ENCODE measurements around the gene MORN1. TPM values are rescaled to one million over a fixed set of nuclear protein-coding genes. Genes with fewer than 3 reads are reported as not detected.
A peak's percentile ranks its signal among the peaks of the same experiment; 100 is the strongest.

MORN1 gene
- total and polyA plus RNA-seq, 9 of the 15 experiments (the other 6 are each of a cell fraction or from before 2014, with no cell fraction given), result 0.24 to 9.3 (median 4.2) TPM

DNA sequence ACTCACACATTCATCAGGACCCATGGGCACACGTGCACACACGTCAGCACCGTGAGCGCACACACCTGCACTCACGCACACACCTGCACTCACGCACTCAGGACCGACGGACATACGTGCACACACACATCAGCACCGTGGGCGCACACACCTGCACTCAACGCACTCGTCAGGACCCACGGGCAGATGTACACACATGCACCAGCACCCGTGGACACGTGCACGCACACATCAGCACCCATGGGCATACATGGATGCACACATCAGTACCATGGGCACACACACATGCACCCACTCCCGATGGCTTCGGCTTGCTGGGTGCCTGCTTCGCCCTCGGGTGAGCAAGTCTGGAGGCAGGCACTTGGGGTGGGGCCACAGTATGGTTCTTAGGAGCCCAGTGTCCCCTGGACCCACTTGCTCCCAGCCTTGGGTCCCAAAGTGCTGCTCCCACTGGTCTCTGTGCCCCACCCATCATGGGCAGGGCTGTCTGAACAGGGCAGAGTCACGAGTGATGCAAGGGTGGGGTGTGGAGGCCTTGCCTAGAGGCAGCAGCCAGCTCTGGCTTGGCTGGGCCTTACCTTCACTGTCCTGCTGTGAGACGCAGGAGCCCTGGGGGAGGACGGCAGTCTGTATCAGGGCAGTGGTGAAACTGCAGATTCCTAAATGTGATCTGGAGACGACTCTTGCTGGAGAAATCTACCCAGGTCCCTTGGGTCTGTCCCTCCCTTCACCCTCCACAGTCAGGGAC is 113.4 kb downstream of the MORN1 start:
- Histone ChIP-seq H3K27ac (ENCODE audit: extremely low read depth, low read depth, low read length) (no peak overlapping the region), H3K9ac (ENCODE audit: insufficient read depth in 1 of 2, low read depth in 2 of 2, low read length in 2 of 2) (peak overlapping the region in 1 of 2 experiments; percentile 76; a peak in 1 of 4 replicates), H3K9me1 (ENCODE audit: control insufficient read depth, insufficient read depth, low read length) (peaks cover 2% of the 10 kb centered on the region), H3K4me1 (replicated peaks in 1 of 2; ENCODE audit: control insufficient read depth in 2 of 2, insufficient read depth in 2 of 2, low read length in 2 of 2) (peaks cover 10 to 60% of the 10 kb centered on the region in 2 experiments; a peak in 4 of 5 replicates), H2AFZ (ENCODE audit: low read depth, low read length) (no peak overlapping the region), H3K4me2 (ENCODE audit: insufficient read depth, low read length) (no peak overlapping the region), H3K9me3 (replicated peaks; ENCODE audit: control insufficient read depth, insufficient read depth, low read depth, low read length) (peaks cover 2% of the 10 kb centered on the region), H3K36me3 (ENCODE audit: control insufficient read depth, insufficient read depth, low read length) (peaks cover 19% of the 10 kb centered on the region; the same call in 2 of the 3 replicates), H3K4me3 (no peak overlapping the region), H3K79me2 (ENCODE audit: control insufficient read depth, insufficient read depth, low read length) (peaks cover 74% of the 10 kb centered on the region), H4K20me1 (replicated peaks; ENCODE audit: control insufficient read depth, insufficient read depth, low read length) (peaks cover 18% of the 10 kb centered on the region; the same call in 1 of the 2 replicates), H3K27me3 (ENCODE audit: control insufficient read depth in 2 of 2, insufficient read depth in 2 of 2, low read length in 2 of 2) (no peaks in the 10 kb centered on the region)
- ATAC-seq, result no peak
- TF ChIP-seq HNRNPLL (IDR thresholded peaks at IDR 0.05; ENCODE audit: low read depth, low read length, poor library complexity, severe bottlenecking), result peak; percentile 50
- 0 out of 2 replicates have a peak, but pooled peaks have one; percentile 55 for TF ChIP-seq ZNF282 (CRISPR knock-in tag; IDR thresholded peaks at IDR 0.05)
- peak; percentile 43; the same call in 1 of the 2 replicates for TF ChIP-seq NR3C1 (CRISPR knock-in tag; IDR thresholded peaks at IDR 0.05)
- peak; percentile 35; the same call in 1 of the 2 replicates for TF ChIP-seq POLR2G (IDR thresholded peaks at IDR 0.05; ENCODE audit: low read depth, low read length)
- peak; percentile 18; the same call in 1 of the 2 replicates for TF ChIP-seq CEBPG (CRISPR knock-in tag; IDR thresholded peaks at IDR 0.05)
- TF ChIP-seq CEBPG (tag; conservative IDR thresholded peaks at IDR 0.05 in 1 of 2, IDR thresholded peaks at IDR 0.05 in 1 of 2), result no peak
- no peak for TF ChIP-seq DNMT1 (IDR thresholded peaks at IDR 0.05)
- no peak for TF ChIP-seq CREBBP (IDR thresholded peaks at IDR 0.05; ENCODE audit: low read depth, low read length)
- TF ChIP-seq, protein P1, sequence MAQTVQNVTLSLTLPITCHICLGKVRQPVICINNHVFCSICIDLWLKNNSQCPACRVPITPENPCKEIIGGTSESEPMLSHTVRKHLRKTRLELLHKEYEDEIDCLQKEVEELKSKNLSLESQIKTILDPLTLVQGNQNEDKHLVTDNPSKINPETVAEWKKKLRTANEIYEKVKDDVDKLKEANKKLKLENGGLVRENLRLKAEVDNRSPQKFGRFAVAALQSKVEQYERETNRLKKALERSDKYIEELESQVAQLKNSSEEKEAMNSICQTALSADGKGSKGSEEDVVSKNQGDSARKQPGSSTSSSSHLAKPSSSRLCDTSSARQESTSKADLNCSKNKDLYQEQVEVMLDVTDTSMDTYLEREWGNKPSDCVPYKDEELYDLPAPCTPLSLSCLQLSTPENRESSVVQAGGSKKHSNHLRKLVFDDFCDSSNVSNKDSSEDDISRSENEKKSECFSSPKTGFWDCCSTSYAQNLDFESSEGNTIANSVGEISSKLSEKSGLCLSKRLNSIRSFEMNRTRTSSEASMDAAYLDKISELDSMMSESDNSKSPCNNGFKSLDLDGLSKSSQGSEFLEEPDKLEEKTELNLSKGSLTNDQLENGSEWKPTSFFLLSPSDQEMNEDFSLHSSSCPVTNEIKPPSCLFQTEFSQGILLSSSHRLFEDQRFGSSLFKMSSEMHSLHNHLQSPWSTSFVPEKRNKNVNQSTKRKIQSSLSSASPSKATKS (CRISPR knock-in tag; IDR thresholded peaks at IDR 0.05), result no peak
- ChIA-PET CTCF (ENCODE audit: low intra/inter-chr PET ratio) (no interaction called here), POLR2A (no interaction called here)
- no TSS peak for BruUV-seq (replicated peaks)
- in situ Hi-C loops (cut with MboI) (no loop called here), intact Hi-C loops (cut with micrococcal nuclease) (no loop called here)
- no peak for DNase-seq (ENCODE audit: extremely low read depth in 1 of 4, low spot score in 3 of 4)
- WGBS (ENCODE audit: insufficient coverage, low coverage, missing lambda C conversion rate), result 90% methylated on average over 25 of the region's 25 CpGs
- peak; percentile 59 for FAIRE-seq

All from K562 (cell line).